Lower leg skin (tissue), 3 donors: ENCODE data around the gene SLC25A38.

Source experiments
- CTCF ChIP-seq, 3 donors: fragments of 450-650 bp; IDR thresholded peaks; one replicate each; pipeline ENCODE4 v1.5.1; 2016; ENCODE audit warnings: antibody characterized with exemption in 3 of 3, mild to moderate bottlenecking in 3 of 3, moderate library complexity in 2 of 3
- POLR2A ChIP-seq, 2 donors: fragments of 450-650 bp; IDR thresholded peaks; one replicate each; pipeline ENCODE4 v1.6.1; 2016 to 2017; ENCODE audit warnings: antibody characterized with exemption in 2 of 2, mild to moderate bottlenecking in 1 of 2, moderate library complexity in 1 of 2

- TF ChIP-seq CTCF (IDR thresholded peaks at IDR 0.05) (no peak), POLR2A (IDR thresholded peaks at IDR 0.05) (no peak)
Measured at GRCh38 chr3:39343760-39344159, 39.4 kb upstream of the SLC25A38 start.
